Adrenal gland (tissue), 5 donors: Measurements from ENCODE around the gene OR1G1.

Experiments
- POLR2A ChIP-seq, 2 donors: fragments of 450-650 bp; IDR thresholded peaks; one replicate each; pipeline ENCODE4 v1.6.1; 2017; ENCODE audit warnings: antibody characterized with exemption in 2 of 2, mild to moderate bottlenecking in 2 of 2, moderate library complexity in 1 of 2
- TF ChIP-seq, protein P1 (sequence below), 6 experiments: fragments of 450-650 bp in 4 of 6; fragments of 200-600 bp in 2 of 6; sonication (generic) in 1 of 6; IDR thresholded peaks; 1 replicate in 5 of 6; 2 replicates in 1 of 6; pipeline versions ENCODE4 v1.5.1 to v1.8.0; 2016 to 2021; ENCODE audit warnings: antibody characterized with exemption in 6 of 6, mild to moderate bottlenecking in 2 of 6, moderate library complexity in 1 of 6
- donor health status: DM: no; HTN: no; CAD: no.

DNA sequence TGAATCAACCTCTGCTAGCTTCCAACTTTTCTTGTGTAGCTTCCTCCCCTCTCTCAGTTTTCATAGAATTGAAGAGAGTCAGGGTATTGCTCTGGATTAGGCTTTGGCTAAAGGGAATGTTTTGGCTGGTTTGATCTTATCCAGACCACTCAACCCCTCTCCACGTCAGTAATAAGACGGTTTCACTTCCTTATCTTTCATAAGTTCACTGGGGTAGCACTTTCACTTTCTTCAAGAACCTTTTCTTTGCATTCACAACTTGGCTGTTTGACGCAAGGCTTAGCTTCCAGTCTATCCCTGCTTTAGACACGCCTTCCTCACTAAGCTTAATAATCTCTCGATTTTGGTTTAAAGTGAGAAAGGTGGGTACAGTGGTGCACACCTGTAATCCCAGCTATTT is 40.2 kb upstream of the OR1G1 start:
- TF ChIP-seq, protein P1, sequence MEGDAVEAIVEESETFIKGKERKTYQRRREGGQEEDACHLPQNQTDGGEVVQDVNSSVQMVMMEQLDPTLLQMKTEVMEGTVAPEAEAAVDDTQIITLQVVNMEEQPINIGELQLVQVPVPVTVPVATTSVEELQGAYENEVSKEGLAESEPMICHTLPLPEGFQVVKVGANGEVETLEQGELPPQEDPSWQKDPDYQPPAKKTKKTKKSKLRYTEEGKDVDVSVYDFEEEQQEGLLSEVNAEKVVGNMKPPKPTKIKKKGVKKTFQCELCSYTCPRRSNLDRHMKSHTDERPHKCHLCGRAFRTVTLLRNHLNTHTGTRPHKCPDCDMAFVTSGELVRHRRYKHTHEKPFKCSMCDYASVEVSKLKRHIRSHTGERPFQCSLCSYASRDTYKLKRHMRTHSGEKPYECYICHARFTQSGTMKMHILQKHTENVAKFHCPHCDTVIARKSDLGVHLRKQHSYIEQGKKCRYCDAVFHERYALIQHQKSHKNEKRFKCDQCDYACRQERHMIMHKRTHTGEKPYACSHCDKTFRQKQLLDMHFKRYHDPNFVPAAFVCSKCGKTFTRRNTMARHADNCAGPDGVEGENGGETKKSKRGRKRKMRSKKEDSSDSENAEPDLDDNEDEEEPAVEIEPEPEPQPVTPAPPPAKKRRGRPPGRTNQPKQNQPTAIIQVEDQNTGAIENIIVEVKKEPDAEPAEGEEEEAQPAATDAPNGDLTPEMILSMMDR (IDR thresholded peaks at IDR 0.05) = no peak
- no peak for TF ChIP-seq POLR2A (IDR thresholded peaks at IDR 0.05)
